Measurements from ENCODE around the gene DYNC2H1.

The DYNC2H1 gene

GRCh38 chr11:103380031-103380430, 270.8 kb downstream of the DYNC2H1 start:
- DNase-seq, result no peak

GRCh38 chr11:103384652-103385051, 275.4 kb downstream of the DYNC2H1 start:
- no peak for DNase-seq

GRCh38 chr11:103395612-103396011, 286.4 kb downstream of the DYNC2H1 start:
- no peak for DNase-seq

GRCh38 chr11:103396237-103396636, 287.0 kb downstream of the DYNC2H1 start:
- no peak for DNase-seq

- no peak for DNase-seq
Observed at GRCh38 chr11:103397369-103397768, 288.1 kb downstream of the DYNC2H1 start.

GRCh38 chr11:103398829-103399228, 289.6 kb downstream of the DYNC2H1 start:
- DNase-seq, result no peak

DNA sequence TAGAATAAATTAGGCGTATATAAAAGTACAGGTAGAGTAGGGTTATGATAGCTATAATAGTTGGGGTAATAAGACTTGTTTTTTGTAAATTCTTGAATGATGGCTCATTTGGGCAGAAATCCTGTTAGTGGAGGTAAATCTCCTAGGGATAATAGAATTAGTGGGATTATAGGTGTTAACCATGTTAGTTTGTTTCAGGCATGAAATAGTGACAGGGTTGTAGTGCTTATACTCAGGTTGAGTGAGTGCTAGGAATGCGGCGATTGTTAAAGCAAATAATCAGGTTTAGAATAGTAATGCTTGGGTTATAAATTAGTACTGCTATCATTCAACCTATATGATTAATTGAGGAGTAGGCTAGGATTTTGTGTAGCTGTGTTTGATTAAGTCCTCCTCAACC, 297.1 kb downstream of the DYNC2H1 start:
- no peak for DNase-seq

DNA sequence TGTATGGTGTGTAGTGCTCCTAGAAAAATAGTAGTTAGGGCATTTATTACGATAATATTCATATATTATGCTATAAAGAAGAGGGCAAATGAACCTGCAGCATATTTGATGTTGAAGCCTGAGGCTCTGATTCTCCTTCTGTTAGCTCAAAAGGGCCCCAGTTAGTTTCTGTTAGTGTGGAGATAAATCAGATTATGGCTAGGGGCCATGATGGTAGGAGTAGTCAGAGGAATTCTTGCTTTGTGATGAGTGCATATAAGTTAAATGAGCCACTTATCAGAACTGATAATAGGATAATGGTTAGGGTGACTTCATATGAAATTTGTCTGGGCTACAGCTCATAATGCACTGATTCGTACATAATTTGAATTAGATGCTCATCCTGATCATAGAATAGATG, 298.4 kb downstream of the DYNC2H1 start:
- no peak for DNase-seq

- no peak for DNase-seq
Observed at GRCh38 chr11:103413266-103413888, 304.2 kb downstream of the DYNC2H1 start.

GRCh38 chr11:103418014-103418413, 308.8 kb downstream of the DYNC2H1 start:
- DNase-seq, result no peak

GRCh38 chr11:103420593-103420992, 311.4 kb downstream of the DYNC2H1 start:
- no peak for DNase-seq

DNA sequence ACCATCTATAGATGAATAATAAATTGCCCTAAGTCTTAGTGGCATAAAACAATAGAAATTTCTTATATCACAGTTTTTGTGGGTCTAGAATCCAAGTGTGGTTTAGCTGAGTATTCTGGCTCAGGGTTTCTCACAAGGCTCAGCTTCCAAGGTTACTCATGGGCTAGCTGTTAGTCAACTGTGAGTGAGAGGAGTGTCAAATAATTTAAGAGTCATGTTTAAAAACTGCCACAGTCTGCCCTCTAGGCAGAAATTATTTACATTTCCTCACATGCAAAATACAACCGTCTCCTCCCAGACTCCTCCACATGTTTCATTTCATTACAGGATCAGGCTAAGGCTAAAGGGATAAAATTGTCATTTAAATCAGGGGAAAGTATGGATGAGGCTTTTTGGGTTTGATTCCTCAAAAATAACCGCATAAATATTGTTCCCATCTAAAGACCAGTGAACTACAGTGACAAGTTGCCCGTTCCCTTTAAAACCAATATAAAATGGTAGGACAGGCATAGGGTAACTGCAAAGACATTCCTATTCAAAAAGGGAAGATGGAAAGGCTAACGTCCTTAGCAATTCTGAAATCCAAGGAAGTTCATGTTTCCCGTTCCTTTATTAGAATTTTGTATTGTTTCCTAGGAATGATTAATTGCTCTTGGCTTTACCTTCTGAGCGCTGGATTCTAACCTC, 324.3 kb downstream of the DYNC2H1 start:
- DNase-seq, result no peak

DNA sequence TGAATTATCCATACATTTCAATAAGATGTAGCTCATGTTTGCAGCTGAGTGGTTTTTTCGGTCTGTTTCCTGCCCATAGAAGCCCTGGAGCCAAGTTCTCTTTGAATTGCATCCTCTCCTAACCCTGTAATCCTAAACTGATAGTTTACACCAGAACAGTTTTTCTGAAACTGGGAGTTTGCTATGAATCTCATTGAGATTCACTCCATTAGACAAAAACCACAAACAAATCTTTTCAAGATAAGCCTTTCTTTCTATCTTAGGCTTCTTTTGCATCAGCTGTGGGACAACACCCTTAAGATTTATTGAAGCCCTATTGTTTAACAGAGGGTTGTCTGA, 324.8 kb downstream of the DYNC2H1 start:
- no peak for DNase-seq

GRCh38 chr11:103436131-103436770, 327.0 kb downstream of the DYNC2H1 start:
- no peak for DNase-seq

DNA sequence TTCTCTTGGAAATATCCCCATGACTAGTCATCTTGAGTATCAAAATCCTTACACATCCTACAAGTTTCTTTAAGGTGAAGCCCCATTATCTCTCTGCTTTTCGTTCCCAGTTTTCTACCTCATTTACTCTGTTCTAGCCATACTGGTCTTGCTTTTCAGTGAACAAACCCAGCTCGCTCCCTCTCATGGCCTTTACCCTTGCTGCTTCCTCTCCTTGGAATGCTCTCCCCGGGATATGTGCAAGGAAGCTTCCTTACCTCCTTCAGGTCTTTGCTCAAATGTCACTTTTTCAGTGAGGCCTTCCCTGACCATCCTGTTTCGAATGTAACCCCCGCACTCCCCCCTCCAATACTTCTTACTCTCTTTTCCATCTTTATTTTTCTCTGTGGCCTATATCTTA, 331.8 kb downstream of the DYNC2H1 start:
- no peak for DNase-seq

DNA sequence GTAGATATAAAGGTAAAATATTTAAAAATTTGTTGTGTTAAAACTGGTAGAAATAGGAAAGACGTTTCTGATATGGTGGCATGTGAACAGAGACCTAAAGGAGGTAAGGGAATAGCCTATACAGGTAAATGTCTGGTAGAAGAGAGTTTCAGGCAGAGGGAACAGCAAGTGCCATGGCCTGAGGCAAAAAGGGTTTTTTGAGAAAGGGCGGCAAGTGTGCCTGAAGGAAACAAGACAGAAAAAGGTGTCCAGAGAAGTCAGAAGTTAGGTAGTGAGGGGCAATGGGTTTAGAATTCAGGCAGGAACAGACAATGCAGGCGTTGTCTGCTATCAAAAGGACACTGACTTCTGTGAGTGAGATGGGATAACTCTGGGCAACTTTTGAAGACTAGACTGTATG, 339.7 kb downstream of the DYNC2H1 start:
- no peak for DNase-seq

DNA sequence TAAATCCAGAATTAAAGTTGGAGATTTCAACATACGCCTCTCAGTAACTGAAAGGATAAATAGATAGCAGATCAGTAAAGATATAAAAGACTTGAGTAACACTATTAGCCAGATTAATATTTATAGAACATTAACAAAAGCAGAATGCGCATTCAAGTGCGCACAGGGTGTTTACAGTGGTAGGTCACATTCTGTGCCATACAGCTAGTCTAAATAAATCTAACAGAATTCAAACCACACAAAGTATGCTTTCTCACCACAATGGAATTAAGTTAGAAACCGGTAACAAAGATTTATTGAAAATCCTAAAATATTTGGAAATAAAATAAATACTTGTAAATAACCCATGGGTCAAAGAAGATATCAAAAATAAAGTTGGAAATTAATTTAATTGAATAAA, 341.0 kb downstream of the DYNC2H1 start:
- DNase-seq, result no peak

DNA sequence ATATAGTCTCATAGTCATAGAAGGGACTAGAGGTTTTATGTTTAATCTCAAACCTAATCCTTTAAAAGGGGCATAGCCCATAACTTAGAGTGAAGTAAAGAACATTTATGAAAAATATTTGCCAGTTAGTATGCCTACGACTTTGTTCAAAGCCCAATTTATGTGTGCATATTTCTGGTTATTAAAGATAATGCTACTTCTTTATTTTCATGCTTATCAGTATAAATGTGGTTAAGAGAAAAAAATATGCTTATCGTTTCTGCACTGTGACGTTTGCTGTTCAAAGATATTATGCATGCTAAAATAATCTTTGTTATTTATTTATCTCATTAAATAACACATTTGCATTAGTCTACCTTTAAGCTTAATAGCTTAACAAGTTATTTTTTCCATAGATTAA, 343.9 kb downstream of the DYNC2H1 start:
- DNase-seq, result no peak

GRCh38 chr11:103453915-103454709, 344.9 kb downstream of the DYNC2H1 start:
- no peak for DNase-seq

DNA sequence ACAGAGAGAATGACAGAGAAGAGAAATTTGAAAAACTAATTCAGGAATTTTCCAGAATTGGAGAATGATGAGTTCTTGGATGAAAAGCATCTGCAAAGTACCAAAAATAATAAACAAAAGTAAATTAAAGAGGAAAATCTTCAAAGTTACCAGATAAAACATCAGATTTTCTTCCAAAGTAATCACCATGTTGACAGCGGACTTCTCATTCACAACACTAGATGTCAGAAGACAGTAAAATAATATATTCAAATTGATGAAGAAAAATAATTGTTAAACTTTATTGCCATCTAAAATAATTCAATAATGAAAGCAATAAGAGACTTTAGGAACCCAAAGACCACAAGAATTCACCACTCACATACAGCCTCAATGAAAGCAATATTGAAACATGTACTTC, 355.2 kb downstream of the DYNC2H1 start:
- DNase-seq, result no peak

- DNase-seq, result no peak
Observed at GRCh38 chr11:103465555-103466140, 356.4 kb downstream of the DYNC2H1 start.

- DNase-seq, result no peak
Observed at GRCh38 chr11:103471546-103471945, 362.3 kb downstream of the DYNC2H1 start.

DNA sequence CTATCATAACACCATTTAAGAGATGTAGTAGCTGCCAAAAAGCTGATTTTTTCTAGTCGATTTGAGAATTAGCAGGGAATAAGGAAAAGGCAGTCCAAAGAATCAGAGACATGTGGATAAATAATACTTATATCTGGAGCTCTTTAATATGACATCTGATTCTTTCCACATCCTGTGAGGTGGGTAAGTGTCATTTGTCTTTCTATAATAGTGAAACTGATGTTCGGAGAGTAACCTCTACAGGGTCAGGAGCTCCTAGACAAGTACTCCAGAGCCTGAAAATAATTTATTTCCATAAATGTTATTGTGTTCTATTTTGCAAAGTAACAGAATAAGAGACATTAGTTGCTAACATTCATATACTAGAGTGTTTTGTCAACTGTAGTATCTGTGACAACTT, 367.6 kb downstream of the DYNC2H1 start:
- no peak for DNase-seq
